HUES64 (cell line): ENCODE measurements around the gene NUFIP1.
A peak's percentile ranks its signal among the peaks of the same experiment; 100 is the strongest.

Experiments
- H3K27ac ChIP-seq: 2 replicates; pipeline ENCODE4 v1.7.0; 2013; ENCODE audit warnings: low read depth, low read length, inconsistent platforms
- H3K27me3 ChIP-seq: 2 replicates; pipeline ENCODE4 v1.6.1; 2013; ENCODE audit warnings: mild to moderate bottlenecking, low read length; ENCODE audit not compliant: insufficient read depth
- H3K36me3 ChIP-seq: 2 replicates; pipeline ENCODE4 v1.6.1; 2013; ENCODE audit warnings: mild to moderate bottlenecking, low read length; ENCODE audit not compliant: insufficient read depth
- H3K4me1 ChIP-seq: 2 replicates; pipeline ENCODE4 v1.6.1; 2013; ENCODE audit warnings: mild to moderate bottlenecking, low read length, moderate library complexity; ENCODE audit not compliant: insufficient read depth
- H3K4me3 ChIP-seq: 2 replicates; pipeline ENCODE4 v1.5.1; 2013; ENCODE audit warnings: mild to moderate bottlenecking, low read length, moderate library complexity
- H3K9ac ChIP-seq: 2 replicates; pipeline ENCODE4 v1.6.1; 2013; ENCODE audit warnings: mild to moderate bottlenecking, low read depth, low read length
- H3K9me3 ChIP-seq: 2 replicates; pipeline ENCODE4 v1.6.1; 2013; ENCODE audit warnings: low read depth, low read length; ENCODE audit not compliant: insufficient read depth
- WGBS: fragments of 150-250, 120-280 bp; methylation state at CpG from one replicate; pipeline ENCODE4 v1.1.7; 2013; ENCODE audit warnings: missing lambda C conversion rate; 5-methylcytosine and 5-hydroxymethylcytosine counted together

NUFIP1 gene

DNA sequence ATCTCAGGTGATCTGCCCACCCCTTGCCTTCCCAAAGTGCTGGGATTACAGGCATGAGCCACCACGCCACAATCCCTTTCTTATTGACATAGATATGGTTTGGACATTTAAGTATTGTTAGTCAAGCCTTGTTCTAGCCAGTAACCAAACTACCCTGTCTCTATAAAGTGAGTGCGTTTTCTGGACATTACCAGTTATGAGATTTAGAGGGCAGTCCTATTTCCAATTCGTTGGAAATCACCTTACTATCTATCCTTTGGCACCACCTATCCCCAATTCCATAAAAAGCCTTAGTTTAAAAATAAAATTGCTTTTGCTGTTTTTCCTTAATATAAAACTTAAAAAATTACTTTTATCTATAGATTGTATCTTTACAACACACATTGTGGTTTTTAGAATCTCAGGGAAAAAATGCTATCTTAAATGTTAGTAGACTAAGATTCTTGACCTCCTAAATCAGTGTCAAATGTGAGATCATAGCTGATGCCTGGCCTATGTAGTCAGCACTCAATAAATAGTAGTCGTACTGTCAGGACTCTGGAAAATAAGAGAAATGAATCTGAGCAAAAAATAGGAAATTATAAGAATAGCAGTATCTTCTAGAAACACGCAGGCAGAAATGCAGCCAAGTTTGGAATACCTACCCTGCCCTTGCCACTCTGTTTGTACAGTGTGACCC, 57.0 kb downstream of the NUFIP1 start:
- H3K36me3 ChIP-seq, result no peaks in the 10 kb centered on the region
- H3K9ac ChIP-seq, result no peak overlapping the region
- no peak overlapping the region for H3K27ac ChIP-seq
- peaks cover 8% of the 10 kb centered on the region; the same call in 1 of the 2 replicates for H3K4me1 ChIP-seq
- H3K27me3 ChIP-seq, result no peaks in the 10 kb centered on the region
- H3K9me3 ChIP-seq, result no peaks in the 10 kb centered on the region
- WGBS, result 79% methylated on average over 5 of the region's 5 CpGs
- H3K4me3 ChIP-seq, result no peak overlapping the region

DNA sequence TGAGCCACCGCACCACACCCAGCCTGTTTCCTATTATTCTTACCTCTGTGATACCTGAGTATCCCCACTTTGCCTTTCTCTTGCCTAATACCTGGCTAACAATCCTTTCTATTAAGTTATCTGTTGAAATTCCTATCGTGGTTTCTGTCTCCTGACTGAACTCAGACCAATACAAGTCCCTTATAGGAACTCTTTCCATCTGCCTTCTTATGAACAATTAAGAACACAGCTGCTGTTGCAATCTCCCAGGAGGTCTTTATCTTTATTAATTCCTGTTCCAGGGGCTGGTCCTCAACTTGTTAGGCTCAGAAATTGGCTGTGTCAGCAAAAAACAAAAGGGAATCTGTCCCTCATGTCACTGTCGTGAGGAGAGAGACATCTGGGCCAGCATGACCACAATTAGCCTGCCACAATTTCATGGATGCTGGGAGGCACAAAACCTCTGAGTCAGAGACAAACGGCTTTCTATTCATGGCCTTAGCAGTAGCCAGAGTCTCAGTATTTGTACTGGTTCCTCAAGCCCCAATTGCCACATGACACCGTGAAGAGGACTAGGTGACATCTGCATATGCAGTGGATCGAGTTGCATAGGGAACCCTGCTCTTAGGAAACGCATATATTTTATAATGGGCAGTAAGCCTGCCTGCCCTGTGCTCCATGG, 58.2 kb downstream of the NUFIP1 start:
- no peaks in the 10 kb centered on the region for H3K9me3 ChIP-seq
- H3K9ac ChIP-seq, result no peak overlapping the region
- peaks cover 8% of the 10 kb centered on the region; the same call in 1 of the 2 replicates for H3K4me1 ChIP-seq
- no peak overlapping the region for H3K4me3 ChIP-seq
- 65% methylated on average over 7 of the region's 7 CpGs for WGBS
- H3K27me3 ChIP-seq, result no peaks in the 10 kb centered on the region
- H3K27ac ChIP-seq, result no peak overlapping the region
- no peaks in the 10 kb centered on the region for H3K36me3 ChIP-seq

DNA sequence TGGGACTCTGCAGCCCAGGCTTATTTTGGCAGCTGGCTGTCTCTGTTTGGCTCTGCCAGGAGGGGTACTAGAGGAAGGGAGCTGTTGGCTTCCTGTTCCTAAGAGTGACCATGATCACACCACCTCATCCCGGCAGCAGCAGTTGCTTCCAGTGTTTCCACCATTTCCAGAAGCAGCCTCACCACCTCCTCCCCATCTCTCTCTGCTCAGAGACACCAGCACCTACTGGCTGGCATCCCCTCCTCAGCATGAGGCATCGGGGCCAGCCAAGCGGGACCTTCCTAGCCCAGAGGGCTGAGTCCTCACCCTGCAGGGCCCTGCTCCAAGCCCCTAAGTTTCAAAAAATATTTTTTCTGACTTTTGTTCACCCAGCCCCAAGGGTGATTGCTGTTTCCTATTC, 59.0 kb downstream of the NUFIP1 start:
- no peak overlapping the region; the same call in 1 of the 2 replicates for H3K9ac ChIP-seq
- H3K9me3 ChIP-seq, result no peaks in the 10 kb centered on the region
- 89% methylated on average over 3 of the region's 3 CpGs for WGBS
- no peaks in the 10 kb centered on the region for H3K36me3 ChIP-seq
- peaks cover 8% of the 10 kb centered on the region; the same call in 1 of the 2 replicates for H3K4me1 ChIP-seq
- H3K4me3 ChIP-seq, result no peak overlapping the region
- H3K27me3 ChIP-seq, result no peaks in the 10 kb centered on the region
- H3K27ac ChIP-seq, result no peak overlapping the region

DNA sequence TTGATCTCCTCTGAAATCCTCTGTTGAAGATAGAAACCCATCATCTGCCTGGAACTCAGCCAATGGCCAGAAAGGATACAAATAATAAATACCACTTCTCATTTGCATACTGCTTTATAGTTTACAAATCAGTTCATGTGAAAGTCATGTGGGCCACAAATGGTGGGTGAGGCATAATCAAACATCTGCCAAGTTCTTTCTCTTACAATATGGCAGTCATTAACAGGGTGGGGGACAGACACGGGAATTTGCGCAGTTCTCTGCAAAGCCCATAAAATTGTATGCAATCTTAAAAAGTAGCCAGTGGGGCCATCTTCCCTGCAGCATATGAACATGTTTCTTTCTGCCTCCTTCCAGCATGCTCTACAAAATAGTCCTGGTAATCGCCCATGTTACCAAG, 59.6 kb downstream of the NUFIP1 start:
- WGBS, result 94% methylated on average over 3 of the region's 3 CpGs
- no peaks in the 10 kb centered on the region for H3K36me3 ChIP-seq
- peaks cover 8% of the 10 kb centered on the region; the same call in 1 of the 2 replicates for H3K4me1 ChIP-seq
- no peak overlapping the region for H3K9ac ChIP-seq
- no peak overlapping the region for H3K27ac ChIP-seq
- no peaks in the 10 kb centered on the region for H3K9me3 ChIP-seq
- H3K27me3 ChIP-seq, result no peaks in the 10 kb centered on the region
- H3K4me3 ChIP-seq, result no peak overlapping the region

DNA sequence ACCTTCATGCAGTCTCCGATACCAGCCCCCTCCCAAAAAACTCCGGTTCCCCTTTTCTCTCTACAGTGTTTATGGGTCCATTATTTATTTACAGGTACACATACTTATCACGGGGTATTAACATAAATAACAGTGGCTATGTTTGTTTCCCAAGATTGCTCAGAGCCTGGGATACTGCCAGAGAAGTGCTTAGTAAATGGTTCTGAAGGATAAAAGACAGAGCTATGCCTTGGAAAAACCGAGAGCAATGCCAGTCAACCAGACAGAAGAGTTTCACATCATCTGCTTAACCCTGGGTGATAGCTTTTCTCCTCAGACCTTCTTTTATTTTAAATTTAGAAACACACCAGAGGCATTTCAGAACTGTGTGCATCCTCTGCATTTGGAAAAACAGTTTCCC, 61.3 kb downstream of the NUFIP1 start:
- no peaks in the 10 kb centered on the region for H3K36me3 ChIP-seq
- H3K27me3 ChIP-seq, result no peaks in the 10 kb centered on the region
- no peak overlapping the region for H3K27ac ChIP-seq
- peaks cover 8% of the 10 kb centered on the region; the same call in 1 of the 2 replicates for H3K4me1 ChIP-seq
- no peaks in the 10 kb centered on the region for H3K9me3 ChIP-seq
- H3K4me3 ChIP-seq, result no peak overlapping the region
- 84% methylated on average over 2 of the region's 4 CpGs for WGBS
- no peak overlapping the region for H3K9ac ChIP-seq

DNA sequence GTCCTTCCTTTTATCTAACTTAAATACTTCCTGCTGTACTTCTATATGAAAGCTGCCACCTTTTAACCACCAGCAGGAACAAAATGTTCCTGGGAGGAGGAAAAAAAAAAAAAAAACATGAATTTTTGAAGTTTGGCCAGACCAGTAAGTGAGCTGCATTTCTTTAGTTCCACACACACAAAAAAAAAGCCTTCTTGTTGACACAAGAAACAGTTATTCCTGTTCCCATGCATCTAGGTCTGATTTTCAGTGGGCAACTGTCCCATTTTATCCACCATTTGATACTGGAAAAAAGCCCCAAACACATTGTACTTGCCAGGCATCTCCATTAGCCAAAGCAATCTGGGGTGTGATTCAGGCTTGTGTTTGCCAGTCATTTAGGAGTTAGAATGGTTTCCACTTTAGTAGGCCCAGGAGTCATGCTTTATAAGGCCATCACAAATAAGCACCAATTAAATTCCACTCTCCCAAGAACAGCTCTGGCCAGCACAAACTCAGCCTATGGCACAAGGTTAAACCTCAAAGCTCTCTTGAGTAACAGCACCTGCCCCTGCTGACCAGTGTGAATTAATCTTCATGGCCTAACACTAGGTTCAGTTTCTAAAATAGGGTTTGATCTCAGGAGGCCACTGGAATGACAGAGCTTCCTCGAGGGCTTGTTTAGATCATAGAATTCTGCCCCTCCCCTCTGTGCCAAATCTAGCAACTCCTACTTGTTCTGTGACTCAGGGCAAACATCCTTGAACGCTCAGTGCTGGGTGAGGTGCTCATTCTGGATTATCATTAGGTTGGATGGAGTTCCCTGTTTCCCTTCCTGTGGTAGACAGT, 67.1 kb downstream of the NUFIP1 start:
- H3K4me3 ChIP-seq, result no peak overlapping the region

DNA sequence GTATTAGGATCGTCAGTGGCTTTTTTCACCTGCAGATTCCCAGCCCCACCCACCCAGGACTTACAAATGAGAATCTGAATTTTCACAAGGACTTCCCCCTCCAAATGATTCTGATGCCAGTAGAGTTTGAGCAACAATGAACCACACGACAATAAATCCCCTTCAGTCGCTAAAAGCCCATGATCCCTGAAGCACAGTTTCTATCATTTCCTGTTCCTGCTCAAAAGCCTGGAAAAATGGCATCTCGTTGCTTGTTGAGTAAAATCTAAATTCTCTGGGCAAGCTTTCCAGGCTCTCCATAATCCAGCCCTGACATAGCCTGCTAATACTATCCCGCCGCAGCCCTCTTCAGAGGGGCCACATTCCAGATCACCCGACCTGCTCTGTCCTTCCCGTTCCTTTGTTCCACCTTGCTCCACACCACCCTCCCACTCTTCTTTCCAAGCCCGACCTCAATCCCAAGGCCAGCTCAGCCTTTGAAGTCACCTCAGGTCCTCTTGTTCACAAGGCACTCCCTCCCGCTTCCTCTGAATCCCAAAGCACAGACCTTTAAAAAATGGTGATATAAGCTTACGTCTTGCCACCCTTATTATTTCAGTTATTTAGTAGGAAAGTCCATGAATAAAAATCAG, 67.9 kb downstream of the NUFIP1 start:
- no peaks in the 10 kb centered on the region for H3K36me3 ChIP-seq
- H3K4me3 ChIP-seq, result no peak overlapping the region
- WGBS, result 64% methylated on average over 11 of the region's 11 CpGs
- no peak overlapping the region for H3K27ac ChIP-seq
- H3K27me3 ChIP-seq, result no peaks in the 10 kb centered on the region
- H3K9ac ChIP-seq, result no peak overlapping the region
- peaks cover 12% of the 10 kb centered on the region for H3K4me1 ChIP-seq
- no peaks in the 10 kb centered on the region for H3K9me3 ChIP-seq

More for the DNA sequence above, 67.1 kb downstream of the NUFIP1 start:
- Histone ChIP-seq H3K27ac (no peak overlapping the region), H3K9me3 (no peaks in the 10 kb centered on the region), H3K4me1 (peaks cover 9% of the 10 kb centered on the region), H3K9ac (no peak overlapping the region), H3K27me3 (no peaks in the 10 kb centered on the region), H3K36me3 (no peaks in the 10 kb centered on the region)
- 86% methylated on average over 2 of the region's 2 CpGs for WGBS

DNA sequence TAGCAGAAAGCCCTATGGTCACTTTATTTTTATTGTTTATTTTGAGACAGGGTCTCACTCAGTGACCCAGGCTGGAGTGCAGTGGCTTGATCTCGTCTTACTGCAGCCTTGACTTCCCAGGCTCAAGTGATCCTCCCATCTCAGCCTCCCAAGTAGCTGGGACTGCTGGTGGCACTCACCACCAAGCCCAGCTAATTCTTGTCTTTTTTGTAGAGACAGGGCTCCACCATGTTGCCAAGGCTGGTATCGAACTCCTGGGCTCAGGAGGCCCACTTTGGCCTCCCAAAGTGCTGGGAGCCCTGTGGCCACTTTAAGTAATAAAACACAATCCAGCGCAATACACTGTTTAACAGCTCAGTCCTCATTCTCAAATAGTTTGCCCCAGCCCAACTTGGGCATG, 69.3 kb downstream of the NUFIP1 start:
- peaks cover 12% of the 10 kb centered on the region for H3K4me1 ChIP-seq
- no peaks in the 10 kb centered on the region for H3K36me3 ChIP-seq
- H3K9ac ChIP-seq, result no peak overlapping the region
- no peak overlapping the region for H3K4me3 ChIP-seq
- H3K27ac ChIP-seq, result no peak overlapping the region
- 94% methylated on average over 3 of the region's 3 CpGs for WGBS
- H3K9me3 ChIP-seq, result no peaks in the 10 kb centered on the region
- no peaks in the 10 kb centered on the region for H3K27me3 ChIP-seq

DNA sequence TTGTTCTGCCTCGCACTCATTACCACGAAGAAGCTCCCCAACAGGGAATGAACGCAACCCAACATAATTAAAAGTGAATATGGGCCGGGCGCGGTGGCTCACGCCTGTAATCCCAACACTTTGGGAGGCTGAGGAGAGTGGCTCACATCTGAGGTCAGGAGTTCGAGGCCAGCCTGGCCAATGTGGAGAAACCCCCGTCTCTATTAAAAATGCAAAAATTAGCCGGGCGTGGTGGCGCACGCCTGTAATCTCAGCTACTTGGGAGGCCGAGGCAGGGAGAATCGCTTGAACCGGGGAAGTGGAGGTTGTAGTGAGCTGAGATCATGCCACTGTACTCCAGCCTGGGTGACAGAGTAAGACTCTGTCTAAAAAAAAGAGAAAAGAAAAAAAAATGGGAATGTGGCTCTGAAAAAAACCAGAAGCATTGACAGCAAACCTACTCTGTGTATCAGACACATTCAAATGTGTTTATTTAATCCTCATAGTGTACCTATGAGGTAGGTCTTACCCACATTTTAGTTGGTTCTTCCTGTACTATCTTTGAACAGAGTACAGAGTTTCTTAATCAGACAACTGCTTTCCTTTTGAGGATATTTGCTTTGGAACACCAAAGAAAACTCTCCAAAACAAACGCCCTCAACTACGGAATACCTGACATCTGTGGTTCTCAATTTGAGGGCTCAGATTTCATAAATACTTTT, 70.0 kb downstream of the NUFIP1 start:
- WGBS, result 97% methylated on average over 18 of the region's 18 CpGs
- peaks cover 12% of the 10 kb centered on the region for H3K4me1 ChIP-seq
- peak overlapping the region; percentile 85 for H3K4me3 ChIP-seq
- no peaks in the 10 kb centered on the region for H3K36me3 ChIP-seq
- H3K9me3 ChIP-seq, result no peaks in the 10 kb centered on the region
- H3K27ac ChIP-seq, result peak overlapping the region; percentile 91
- no peaks in the 10 kb centered on the region for H3K27me3 ChIP-seq
- peak overlapping the region; percentile 84 for H3K9ac ChIP-seq

DNA sequence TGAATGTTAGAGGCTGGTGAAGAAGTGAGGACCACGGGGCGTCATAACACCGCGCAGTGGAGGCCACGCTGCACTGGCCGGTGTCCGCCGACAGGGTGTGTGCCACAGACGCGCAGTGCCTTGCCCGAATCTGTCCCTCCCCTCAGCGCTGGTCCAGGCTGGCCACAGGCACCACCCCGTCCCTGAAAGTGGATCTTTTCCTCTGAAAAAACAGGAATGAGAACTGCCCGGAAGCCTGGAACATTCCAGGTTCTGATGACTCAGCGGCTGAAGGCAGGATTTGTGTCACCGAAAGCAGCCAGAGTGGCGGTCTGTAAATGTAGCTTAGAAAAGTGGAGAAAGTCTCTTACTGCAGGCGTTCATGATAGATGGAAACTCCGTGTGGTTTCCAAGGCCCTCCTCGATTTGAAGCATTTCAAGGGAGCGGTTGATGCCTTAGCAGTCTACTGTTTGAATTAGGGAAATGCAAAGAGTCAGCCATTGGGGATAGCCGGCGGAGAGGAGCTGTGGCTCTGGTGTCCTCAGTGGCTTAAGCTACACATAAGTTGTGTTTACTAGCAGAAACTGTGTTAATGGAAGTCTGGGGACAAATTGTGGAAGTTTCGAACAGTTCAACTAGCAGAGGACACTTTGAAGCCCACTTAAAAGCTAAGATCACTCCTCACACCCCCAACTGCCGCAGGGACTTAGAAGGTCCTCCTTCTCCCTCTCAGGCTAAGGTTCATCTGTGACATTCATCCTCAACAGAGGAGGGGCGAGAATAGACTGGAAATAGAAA, 70.8 kb downstream of the NUFIP1 start:
- WGBS, result 18% methylated on average over 26 of the region's 26 CpGs
- Histone ChIP-seq H3K9ac (peak overlapping the region; percentile 84), H3K36me3 (no peaks in the 10 kb centered on the region)

More for the DNA sequence above, 70.8 kb downstream of the NUFIP1 start:
- Histone ChIP-seq H3K27me3 (no peaks in the 10 kb centered on the region), H3K4me1 (peaks cover 12% of the 10 kb centered on the region), H3K9me3 (no peaks in the 10 kb centered on the region), H3K4me3 (peak overlapping the region; percentile 85), H3K27ac (peak overlapping the region; percentile 91)
